GM12872 (cell line): ENCODE results near the gene ADGRA3.

ENCODE experiments used
- TF ChIP-seq, protein P1 (sequence below): IDR thresholded peaks from 3 replicates; pipeline ENCODE4 v1.5.1; 2011; ENCODE audit warnings: low read depth, mild to moderate bottlenecking, low read length, moderate library complexity; ENCODE audit not compliant: insufficient read depth

The ADGRA3 gene

GRCh38 chr4:22480675-22481327 is 35.1 kb downstream of the ADGRA3 start:
- TF ChIP-seq, protein P1, sequence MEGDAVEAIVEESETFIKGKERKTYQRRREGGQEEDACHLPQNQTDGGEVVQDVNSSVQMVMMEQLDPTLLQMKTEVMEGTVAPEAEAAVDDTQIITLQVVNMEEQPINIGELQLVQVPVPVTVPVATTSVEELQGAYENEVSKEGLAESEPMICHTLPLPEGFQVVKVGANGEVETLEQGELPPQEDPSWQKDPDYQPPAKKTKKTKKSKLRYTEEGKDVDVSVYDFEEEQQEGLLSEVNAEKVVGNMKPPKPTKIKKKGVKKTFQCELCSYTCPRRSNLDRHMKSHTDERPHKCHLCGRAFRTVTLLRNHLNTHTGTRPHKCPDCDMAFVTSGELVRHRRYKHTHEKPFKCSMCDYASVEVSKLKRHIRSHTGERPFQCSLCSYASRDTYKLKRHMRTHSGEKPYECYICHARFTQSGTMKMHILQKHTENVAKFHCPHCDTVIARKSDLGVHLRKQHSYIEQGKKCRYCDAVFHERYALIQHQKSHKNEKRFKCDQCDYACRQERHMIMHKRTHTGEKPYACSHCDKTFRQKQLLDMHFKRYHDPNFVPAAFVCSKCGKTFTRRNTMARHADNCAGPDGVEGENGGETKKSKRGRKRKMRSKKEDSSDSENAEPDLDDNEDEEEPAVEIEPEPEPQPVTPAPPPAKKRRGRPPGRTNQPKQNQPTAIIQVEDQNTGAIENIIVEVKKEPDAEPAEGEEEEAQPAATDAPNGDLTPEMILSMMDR: no peak

GRCh38 chr4:22478426-22478825 is 37.4 kb downstream of the ADGRA3 start:
- TF ChIP-seq, protein P1: no peak

GRCh38 chr4:22477813-22478182 is 38.1 kb downstream of the ADGRA3 start:
- TF ChIP-seq, protein P1: no peak

- TF ChIP-seq, protein P1: no peak
Measured at GRCh38 chr4:22477136-22477812, 38.6 kb downstream of the ADGRA3 start.

DNA sequence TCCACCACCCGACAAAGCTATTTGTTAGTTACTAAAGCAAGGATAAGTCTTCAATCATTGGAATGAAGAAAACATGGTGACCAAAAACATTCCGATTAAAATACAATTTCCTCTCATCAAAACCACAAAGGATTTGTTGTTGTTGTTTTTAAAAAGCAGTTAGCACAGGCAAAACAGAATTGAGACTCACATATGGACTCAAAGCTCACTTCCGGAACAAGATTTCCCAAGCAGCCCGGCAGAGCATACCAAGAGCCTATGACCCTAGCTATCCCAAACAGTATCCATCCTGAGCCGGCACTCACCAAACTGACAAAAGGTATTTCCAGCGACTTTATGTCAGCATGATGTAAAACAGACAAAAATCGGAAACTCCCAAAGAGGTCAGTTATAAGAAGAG is 39.9 kb downstream of the ADGRA3 start:
- TF ChIP-seq, protein P1: no peak

- TF ChIP-seq, protein P1: no peak
Measured at GRCh38 chr4:22474636-22475310, 41.1 kb downstream of the ADGRA3 start.

- TF ChIP-seq, protein P1: no peak
Measured at GRCh38 chr4:22473268-22473667, 42.6 kb downstream of the ADGRA3 start.
